Measurements from ENCODE around the gene GALNT3.

- TF ChIP-seq CTCF (IDR thresholded peaks at IDR 0.05) = no peak
- no peak for TF ChIP-seq POLR2A (IDR thresholded peaks at IDR 0.05)
Observed at GRCh38 chr2:165794536-165794928, 485 bp upstream of the GALNT3 start.

Data from adrenal gland (tissue), 5 donors.